Ramos (cell line): ENCODE measurements around the gene RMC1.
"Not testable (repeated sequence)": the region's sequence is repeated elsewhere in the genome, so short reads cannot be mapped to it uniquely, and the experiment has no call there.

Experiments used
- in situ Hi-C: fragments of 300-500 bp; cut with MboI; formaldehyde crosslinking; loops from one replicate; pipeline ENCODE4 v1.14.3; 2022; ENCODE audit warnings: low sequenced_read_pairs; ENCODE audit not compliant: unreplicated experiment

RMC1 gene

DNA sequence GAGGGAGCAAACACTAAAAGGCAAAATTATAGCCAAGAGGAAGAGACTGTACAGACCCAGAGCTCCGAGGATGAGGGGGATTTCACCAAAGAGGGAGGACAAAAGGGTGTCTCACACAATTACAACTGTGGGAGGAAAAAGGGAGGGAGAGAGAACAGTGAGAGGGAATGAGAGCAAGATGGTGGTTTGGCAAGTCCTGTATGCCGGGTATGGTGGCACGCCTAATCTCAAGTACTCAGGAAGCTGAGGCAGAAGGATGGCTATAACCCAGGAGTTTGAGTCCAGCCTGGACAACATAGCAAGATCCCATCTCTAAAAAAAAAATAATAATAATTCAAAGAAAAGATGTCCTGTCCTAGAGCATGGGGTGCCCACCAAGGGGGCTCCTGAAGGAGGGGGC, 48.7 kb downstream of the RMC1 start:
- in situ Hi-C loops: no loop called here

DNA sequence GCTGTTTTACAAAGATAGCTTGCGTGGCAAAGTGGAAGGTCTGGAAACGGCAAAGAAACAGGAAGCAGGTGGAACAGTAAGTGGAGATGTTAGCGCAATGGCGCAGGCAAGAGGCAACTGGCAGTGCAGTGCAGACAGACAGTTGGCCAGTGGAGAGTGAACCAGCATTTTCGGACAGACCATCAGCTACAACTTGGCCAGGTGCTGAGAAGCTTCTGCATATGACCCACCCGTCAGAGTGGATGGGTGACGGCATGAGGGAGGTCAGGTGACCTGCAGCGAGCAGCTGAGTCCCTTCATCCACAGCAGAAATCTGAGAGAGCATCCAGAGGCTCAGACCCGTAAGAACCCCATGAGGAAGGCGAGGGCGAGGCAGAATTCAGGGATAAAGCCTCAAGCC, 49.2 kb downstream of the RMC1 start:
- in situ Hi-C loops: no loop called here

DNA sequence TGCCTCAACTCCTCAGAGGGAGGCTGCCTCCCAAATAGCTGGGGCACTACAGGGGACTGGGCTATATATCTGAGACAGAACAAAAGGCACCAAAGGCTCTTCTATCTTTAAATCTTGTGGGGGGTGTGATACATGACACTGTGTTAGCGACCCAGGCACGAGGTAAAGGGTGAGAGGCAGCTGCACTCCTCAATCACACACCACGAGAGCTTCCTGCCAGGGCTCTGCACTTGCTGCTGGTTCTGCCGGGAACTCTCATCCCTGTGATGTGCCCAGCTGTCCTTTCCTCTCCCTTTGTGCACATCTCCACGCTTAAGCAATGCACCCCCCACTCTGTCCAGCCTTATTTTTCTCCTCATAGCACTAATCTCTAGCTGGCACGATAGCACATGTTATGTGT, 50.6 kb downstream of the RMC1 start:
- in situ Hi-C loops: no loop called here

DNA sequence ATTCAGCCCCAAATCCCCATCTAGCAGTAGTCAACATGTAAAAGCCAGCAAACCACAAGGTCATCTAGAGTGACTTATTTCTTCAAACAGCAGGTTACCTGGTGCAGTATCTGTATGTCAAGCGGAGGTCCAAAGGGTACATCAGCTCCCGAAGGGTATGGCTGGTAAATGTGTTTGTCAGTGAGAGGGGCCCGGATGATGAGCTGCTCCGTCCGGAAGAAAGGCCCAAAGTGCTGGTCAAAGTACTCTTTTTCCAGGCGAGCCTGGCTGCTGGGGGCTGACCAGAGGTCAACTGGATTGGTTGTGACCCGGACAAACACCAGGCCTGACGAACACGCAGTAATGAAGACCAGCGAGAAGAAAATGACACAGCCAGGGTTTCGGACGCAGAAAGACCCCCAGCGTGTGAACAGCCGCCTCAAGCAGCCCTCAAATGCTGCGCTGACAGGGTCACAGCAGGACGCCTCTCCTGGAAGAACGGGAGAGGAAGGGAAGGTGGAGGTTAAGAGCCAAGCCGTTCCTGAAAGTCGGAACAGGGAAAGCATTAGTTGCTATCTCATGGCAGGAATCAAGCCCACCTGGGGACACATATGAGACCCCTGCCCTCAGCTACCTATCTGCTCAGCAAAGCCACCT, 53.0 kb downstream of the RMC1 start:
- in situ Hi-C loops: no loop called here

DNA sequence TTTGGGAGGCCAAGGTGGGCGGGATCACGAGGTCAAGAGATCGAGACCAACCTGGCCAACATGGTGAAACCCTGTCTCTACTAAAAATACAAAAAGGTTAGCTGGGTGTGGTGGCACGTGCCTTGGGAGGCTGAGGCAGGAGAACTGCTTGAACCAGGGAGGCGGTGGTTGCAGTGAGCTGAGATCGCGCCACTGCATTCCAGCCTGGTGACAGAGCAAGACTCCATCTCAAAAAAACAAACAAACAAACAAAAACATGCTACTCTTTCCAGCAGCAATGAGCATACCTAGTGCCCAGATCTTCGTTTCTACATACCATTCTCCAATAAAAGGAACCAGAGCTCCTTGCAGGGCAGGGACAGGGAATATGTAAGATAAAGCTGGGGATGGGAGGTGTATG, 54.2 kb downstream of the RMC1 start:
- in situ Hi-C loops: not testable (repeated sequence)

DNA sequence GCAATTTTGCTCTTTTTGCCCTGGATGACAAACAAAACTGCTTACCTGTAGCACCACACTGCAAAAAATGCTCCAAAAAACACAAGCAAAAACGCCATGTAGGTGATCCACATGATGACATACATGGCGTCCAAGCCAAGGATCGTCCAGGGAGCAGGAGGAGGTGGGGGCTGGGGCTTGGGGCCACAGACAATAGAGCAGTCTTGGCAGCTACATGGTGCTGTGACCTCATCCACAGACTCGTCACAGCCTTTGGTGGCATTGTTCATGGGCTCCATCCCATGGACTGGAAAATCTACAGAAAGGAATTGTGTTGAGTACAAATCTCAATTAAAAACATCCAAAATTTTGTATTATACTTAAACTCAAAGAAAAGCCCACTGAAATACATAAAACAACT, 56.9 kb downstream of the RMC1 start:
- in situ Hi-C loops: no loop called here

DNA sequence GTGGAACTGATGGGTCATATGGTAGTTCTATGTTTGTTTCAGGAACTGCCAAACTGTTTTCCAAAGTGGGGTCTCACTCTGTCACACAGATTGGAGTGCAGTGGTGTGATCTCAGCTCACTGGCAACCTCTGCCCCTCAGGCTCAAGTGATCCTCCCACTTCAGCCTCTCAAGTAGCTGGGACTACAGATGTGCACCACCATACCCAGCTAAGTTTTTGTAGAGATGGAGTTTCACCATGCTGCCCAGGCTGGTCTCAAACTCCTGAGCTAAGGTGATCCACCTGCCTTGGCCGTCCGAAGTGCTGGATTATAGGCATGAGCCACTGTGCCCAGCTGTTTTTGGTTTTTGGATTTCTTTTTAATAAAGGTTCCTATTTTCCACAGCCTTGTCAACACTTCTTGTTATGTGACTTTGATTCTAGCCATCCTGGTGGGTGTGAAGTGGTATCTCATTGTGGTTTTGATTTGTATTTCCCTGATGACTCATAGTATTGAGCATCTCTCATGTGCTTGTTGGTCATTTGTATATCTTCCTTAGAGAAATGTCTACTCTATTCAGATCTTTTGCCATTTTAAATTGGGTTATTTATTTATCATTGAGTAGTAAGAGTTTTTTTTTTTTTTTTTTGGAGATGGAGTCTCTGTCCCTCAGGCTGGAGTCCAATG, 60.2 kb downstream of the RMC1 start:
- in situ Hi-C loops: no loop called here

DNA sequence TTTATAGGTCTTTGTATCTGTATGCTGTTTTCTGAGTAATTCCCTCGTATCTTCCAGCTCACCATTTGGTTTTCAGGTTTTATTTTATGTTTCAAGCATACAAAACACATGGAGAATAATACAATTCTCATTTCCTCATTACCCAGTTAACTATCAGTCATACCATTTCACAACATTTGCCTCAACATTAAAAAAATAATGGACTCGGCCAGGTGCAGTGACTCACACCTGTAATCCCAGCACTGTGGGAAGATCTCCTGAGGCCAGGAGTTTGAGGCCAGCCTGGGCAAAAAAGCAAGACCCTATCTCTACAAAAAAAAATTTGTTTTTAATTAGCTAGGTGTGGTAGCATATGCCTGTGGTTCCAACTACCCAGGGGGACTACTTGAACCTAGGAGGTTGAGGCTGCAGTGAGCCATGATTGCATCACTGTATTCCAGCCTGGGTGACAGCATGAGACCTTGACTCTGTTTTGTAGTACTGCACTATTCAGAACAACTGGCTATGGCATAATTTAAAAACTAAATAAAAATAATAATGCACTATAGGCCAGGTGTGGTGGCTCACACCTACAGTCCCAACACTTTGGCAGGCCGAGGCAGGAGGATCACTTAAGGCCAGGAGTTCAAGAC, 62.7 kb downstream of the RMC1 start:
- in situ Hi-C loops: no loop called here

DNA sequence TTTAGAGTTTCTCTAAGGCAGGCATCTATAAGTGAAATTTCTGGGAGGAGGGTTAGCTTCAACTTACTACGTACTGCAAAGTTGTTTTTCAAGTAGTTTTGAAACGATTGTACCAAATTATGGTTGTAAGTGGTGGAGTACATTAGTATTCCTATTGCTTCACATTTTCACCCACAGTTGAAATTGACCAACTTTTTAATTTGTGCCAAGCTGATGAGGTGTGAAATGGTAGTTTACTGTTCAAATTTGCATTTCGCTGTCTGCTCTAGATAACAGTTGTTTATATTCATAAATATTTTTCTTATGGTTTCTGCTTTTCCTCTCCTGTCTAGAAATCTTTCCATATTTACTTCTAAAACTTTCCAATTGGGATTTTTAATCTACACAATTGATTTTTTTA, 64.4 kb downstream of the RMC1 start:
- in situ Hi-C loops: no loop called here

DNA sequence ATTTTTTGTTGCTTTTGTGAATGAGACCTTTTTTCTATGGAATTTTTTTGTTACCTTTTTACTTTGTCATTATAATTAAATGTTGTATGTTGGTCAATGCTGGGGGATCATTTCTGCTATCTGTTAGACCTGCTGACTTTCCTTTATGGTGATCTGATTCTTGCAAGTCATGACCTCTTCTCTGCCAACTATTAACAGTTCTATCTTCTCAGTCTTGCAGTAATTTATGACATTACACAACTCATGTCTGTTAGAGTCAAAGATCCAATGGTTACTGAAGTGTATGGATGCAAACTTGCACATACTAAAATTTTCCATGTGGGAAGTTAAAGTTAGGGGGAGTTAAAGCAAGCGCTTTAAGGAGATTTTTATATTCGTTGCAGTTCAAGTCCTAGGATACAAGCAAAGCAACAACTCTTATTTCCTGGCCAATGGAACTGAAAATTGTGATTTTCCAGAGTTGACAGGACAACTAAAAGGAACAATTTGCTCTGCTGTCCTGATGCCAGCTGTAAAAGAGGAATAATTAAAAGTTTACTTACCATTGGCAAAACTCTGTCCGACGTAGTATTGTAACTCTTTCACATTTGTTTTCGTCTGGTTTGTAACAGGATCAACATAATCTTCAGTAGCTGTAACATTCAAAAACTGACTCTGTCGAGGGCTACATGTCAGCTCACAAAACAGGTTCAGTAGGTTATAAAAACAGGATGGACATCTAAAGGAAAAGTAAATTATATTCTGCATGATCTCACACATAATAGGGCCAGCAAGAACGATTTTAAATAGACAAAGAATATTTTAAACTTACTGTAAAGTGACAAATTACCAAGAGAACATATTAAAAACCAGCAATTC, 65.2 kb downstream of the RMC1 start:
- in situ Hi-C loops: no loop called here

DNA sequence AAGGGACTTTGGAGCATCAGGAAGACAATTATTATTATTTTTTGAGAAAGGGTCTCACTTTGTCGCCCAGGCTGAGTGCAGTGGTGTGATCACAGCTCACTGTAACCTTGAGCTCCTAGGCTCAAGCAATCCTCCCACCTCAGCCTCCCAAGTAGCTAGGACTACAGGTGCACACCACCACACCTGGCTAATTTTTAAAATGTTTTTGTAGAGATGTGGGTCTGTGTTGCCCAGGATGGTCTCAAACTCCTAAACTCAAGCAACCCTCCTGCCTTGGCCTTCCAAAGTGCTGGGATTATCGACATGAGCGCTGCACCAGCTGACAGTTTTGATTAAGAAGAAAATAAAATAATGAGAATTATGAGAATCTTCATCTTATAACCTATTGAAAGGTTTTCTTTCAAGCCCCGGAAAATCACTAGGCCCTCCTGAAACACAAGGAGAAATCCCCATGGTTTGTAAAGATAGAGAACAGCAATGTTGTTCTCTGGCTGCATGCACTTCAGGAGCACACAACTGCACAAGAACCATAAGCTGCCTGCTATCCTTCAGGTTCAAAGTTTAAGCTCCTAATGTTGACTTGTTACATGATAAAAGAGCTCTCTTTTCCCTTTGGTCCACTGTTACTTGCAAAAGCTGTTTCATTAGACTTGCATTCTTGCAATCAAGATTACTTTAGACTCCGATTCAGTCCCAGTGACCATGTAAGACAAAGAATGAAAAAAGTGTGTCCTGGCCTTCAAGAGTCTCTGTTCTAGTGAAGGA, 66.2 kb downstream of the RMC1 start:
- in situ Hi-C loops: no loop called here

DNA sequence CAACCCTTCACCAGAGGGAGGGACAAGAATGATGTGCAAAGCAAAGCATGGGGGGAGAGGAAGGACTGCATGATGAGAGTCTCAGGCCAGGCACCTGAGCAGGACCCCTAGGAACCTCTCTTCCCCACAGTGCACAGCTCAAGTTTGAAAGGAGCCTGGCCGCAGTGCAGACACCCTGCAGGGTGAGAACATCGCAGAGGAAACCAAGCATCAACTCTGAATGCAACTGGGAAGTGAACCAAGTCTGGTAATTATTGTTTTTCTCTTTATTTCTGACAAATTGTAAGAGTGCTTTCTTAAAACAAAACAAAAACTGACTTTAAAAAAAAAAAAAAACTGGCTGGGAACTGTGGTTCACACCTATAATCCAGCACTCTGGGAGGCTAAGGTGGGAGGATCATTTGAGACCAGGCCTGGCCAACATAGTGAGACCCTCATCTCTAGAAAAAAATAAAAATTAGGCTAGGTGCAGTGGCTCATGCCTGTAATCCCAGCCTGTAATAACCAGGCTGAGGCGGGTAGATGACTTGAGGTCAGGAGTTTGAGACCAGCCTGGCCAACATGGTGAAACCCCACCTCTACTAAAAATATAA, 67.7 kb downstream of the RMC1 start:
- in situ Hi-C loops: no loop called here

DNA sequence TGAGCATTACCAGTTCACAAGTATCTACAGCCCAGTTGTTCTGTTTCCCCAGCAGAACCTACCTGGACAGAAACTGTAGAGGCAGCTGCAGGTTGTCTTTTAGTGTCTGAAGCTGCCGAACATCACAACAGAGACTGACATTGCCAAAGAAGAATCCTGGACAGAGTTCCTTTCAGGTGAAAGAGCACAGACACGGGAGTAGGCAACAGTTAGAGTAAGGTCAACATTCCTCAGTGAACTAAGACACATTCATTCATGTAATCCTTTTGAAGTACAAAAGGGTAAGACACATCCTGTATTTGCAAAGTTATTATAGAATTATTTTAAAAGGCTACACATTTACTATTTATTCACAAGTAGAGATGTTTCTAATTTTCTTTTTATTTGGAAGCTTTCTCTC, 68.7 kb downstream of the RMC1 start:
- in situ Hi-C loops: no loop called here

DNA sequence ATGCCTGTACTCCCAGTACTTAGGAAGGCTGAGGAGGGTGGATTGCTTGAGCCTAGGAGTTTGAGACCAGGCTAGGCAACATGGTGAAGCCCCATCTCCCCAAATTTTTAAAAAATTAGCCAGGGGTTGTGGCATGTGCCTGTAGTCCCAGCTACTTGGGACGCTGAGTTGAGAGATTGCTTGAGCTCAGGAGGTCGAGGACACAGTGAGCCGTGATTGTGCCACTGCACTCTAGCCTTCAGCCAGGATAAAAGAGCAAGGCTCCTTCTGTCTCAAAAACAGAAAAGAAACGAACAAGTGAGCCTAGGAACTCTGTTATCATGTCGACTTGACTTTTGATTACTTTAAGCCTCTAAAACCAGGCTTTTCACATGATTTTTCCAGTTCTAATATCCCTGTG, 69.3 kb downstream of the RMC1 start:
- in situ Hi-C loops: no loop called here

DNA sequence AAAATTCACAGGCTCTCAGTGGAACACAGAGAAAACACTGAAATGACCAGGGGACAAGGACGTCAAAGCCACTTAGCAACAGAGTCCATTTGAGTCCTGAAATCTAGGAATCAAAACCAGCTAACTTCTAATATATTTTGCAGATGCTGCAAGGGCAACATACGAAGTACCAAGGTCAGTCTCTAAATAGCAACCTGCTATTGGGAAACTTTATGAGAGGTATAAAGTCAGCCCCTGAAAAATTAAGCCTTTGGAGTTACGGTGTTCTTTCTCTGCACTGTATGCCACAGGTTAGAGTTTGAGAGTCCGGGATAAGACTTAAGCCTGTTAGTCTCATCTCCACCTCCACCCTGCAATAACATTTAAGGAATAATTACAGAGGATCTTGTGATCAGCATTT, 69.7 kb downstream of the RMC1 start:
- in situ Hi-C loops: no loop called here

DNA sequence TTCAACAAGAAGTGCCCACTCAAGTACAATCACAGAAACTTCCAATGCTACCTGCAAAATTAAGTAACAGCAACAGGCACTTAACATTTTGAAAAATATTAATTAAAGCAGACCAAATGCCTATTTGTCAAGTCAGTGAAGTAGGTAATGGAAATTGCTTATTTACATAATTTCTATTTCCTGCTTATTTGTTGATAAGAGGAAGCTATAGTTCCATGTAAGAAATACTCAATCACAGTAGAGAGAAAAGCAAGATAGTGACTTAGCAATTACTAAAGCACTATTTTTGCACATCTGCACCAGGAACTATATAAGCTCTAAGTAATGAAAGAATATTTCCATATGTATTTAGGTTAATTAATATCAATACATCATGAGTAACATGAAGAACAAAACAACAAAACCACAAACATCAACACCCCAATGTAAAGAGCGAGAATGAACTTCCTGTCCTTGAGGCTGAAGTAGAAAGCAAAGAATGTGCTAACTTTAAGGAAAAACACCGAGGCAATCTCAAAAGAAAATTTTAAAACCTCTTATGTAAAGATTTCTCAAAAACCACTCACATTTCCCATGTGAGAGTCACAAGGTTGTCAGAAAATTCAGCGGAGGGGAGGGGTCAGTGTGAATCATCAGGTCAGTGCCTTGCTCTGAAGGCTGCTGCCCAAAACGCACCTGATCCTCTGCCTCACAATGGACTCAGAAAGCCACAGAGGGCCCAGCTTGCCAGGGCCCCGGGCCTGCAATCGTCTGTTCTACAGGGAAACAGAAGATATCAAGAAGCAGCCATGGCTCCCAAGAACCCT, 70.5 kb downstream of the RMC1 start:
- in situ Hi-C loops: no loop called here

DNA sequence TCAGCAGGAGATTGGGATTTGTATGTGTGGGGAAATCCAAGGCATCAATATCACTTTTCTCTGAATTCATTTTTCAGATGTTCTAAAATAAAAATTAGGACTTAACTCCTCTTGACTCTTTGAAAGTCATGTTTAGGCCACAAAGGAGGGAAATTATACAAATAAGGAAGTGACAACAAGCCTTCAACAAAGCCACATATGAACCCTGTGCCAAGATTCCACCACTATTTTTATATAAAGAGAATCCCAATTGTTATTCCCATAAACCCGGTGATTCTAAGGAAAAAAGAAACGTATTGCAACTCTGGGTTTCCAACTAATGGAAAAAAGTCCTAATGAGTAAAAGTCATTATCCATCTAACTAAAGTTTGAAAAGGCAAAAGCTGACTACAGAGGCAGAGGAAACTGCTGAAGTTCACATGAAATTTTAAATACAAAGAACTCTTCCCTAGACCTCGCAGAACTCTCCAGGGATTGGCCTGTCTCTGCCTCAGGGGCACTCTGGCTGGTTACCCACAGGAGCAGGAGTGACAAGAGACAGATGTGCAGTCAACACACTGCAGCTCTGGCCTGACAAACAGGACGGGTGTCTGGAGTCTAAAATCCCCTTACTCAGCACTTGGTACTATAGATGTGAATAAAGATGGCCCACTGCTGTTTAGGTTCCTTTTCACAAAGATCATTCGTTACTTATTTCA, 71.4 kb downstream of the RMC1 start:
- in situ Hi-C loops: loop anchor here (5.0 kb wide), 1 partner anchor 62 kb away; no protein-coding TSS in a partner anchor

DNA sequence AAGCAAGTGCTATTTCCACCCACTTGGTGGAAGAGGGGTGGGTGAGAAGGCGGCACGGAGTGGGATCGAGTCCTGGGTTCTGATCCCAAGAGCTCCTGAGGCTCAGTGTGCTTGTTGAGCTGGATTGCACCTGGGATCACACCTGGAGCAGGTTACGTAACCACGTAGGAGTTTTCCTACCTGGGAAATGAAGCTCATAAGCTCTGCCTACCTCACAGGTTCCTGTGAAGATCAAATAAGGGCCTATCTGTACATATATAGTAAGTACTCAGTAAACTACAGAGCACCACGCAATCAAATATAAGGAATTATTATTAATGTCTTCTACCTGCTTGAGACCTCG, 72.0 kb downstream of the RMC1 start:
- in situ Hi-C loops: loop anchor here (5.0 kb wide), 1 partner anchor 63 kb away; no protein-coding TSS in a partner anchor
